Measurements from ENCODE around the gene IL3RA.
"Not testable (repeated sequence)": the region's sequence is repeated elsewhere in the genome, so short reads cannot be mapped to it uniquely, and the experiment has no call there.

GRCh38 chrX:1349606-1350005, 13.0 kb downstream of the IL3RA start:
- TF ChIP-seq CTCF (optimal IDR thresholded peaks at IDR 0.05 in 1 of 3, IDR thresholded peaks at IDR 0.05 in 1 of 3, conservative IDR thresholded peaks at IDR 0.05 in 1 of 3; ENCODE audit: extremely low read depth in 1 of 3, insufficient read depth in 2 of 3, low read length in 3 of 3); EZH2 (IDR thresholded peaks at IDR 0.05; ENCODE audit: low read length): not testable (repeated sequence)
